Activated CD8-positive, alpha-beta memory T cell treated with anti-CD3 and anti-CD28 coated beads, Interleukin-2, amount 50 U/mL, for 1 hour (primary cell): Measurements from ENCODE around the gene NTF4.
A peak's percentile ranks its signal among the peaks of the same experiment; 100 is the strongest.
"Not testable (repeated sequence)": the region's sequence is repeated elsewhere in the genome, so short reads cannot be mapped to it uniquely, and the experiment has no call there.

Experiments
- DNase-seq: peaks from one replicate; pipeline ENCODE4 v3.0.0-alpha.2; 2020; ENCODE audit errors: extremely low read depth

Gene NTF4

DNA sequence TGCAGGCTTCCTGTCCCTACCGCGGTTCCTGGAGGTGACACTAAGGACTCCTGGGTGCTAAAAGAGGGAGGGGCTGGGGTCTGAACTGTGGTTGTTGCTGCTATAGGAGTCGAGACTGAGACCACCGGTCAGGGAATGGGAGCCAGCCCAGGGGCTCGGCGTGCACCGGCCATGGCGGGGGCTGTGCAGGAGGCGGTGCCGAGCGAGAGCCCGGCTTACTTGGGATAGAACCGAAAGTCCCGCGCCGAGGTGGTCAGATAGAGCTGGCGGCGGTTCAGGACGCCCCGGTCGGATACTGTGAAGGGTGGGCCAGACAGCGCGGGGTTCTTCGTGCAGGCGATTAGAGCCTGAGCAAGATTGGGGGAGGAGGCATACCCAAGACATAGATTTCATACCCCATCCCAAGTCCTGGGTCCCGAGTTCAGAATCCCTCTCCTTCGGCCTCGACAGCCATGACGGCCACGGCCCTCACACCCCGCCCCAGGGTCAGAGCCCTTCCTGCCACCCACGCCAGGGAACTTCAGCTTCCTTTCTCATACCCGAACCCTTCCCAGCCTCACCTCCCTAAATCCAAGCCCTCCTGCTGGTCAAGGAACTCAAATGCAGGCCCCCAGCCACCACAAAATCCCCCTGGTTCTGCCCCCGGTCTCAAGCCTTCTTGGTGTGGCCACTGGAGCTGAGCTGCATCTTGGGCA is 7.6 kb downstream of the NTF4 start:
- DNase-seq = not testable (repeated sequence)

DNA sequence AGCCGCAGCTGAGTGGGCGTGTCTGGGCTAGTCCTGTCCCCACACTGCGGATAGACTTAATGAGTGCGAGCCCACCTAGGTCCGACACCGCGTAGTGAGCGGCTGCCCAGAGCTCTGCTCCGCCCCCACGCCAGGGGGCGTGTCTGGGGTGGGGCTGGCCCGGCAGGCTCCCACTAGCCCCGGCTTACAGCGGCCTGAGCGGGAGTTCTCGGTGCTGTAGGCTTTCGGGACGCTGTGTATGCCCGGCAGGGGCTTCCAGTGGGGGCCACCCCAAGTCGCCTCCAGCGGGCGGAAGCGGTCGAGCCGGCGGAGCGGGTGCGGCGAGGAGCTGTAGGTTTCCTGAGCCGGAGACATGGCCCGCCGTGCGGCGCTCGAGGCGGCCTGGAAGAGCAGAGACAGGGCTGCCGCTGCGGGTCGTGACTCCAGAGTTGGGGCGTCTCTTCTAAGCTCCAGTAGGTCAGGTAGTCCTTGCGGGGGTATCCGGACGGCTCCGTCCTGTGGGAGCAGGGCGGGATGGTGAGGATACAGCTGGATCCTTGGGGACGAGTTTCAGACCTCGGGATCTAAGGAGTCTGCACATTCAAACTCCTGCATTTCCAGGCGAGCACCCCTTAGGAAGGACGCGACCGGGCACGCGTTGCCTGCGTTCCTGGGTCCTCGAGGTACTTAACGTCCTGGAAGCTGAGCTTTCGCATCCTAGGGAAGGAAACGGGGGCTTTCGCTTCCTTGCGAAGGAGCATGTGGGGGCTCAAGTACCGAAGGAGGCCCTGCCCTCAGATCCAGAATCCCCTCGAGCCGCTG is 8.3 kb downstream of the NTF4 start:
- no peak for DNase-seq

DNA sequence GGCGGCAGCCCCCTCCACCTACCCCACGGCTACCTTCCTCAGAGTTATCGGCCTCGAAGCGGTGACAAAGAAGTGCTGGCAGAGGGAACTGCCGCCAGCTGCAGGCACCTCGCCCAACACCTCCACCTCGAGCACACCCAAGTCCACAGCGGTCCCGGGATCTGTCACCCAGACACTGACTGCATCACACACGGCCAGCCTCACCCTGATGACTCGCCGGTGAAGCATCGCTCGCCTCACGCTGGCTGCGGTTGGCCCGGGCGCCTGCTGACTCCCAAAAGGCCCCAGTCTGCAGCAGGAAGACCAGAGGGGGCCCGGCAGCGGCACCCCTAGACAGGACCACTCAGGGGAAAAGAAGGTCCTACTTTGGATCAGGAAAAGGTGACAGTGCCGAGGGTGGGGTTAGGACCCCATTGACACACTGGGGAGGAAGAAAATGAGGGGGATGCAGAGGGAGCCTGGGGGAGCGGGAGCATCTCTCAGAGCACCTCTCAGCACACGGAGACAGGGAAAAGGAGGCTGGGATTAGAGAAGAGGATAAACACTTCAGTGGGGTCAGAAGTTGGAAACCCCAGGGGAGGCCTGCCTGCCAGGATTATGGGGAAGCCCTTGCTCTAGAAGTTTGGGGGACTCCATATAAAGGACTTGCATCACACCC is 14.1 kb downstream of the NTF4 start:
- DNase-seq = not testable (repeated sequence)

DNA sequence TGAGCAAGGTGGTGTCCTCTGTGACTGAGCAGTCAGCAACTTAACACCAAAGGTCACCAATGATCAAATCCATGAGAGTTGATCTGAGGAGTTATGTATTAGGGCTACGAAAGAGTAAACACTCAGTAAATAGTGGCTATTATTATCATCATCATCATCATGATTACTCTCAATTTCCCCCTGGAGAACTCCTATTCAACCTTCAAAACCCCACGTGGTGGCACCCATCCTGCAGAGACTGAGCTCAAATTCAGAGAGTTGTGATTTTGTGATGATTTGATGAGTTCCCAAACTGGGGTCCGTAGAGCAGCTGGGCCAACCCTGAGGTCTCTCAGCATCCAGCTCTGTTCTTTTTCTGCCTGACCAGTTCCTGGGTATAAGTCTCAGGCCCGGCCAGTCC is 14.8 kb downstream of the NTF4 start:
- DNase-seq = not testable (repeated sequence)

DNA sequence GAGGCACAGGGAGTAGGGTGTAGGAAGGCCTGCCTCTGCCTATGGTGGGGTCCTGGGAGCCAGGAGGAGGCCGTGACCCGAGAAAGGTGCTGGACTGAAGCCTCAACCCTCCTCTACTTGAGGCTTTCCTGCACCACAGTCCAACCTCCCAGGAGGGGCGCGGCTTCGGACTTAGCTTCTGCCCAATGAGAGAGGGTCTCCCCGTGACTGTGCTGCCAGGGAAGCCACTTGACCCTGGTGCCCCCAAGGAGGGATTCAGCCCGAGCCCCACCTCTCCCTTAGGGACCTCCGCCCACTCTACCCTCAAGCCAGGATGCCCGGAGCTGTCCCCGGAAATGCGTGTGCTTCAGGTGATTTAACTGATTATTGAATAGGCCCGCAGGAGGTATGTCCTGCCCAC is 15.6 kb downstream of the NTF4 start, which contains the start of gene CGB8:
CGB8 (minus strand) TSS at position 101 of the 400 bp plus-strand sequence. CDS start 372 bp downstream, outside the sequence.
- not testable (repeated sequence) for DNase-seq

DNA sequence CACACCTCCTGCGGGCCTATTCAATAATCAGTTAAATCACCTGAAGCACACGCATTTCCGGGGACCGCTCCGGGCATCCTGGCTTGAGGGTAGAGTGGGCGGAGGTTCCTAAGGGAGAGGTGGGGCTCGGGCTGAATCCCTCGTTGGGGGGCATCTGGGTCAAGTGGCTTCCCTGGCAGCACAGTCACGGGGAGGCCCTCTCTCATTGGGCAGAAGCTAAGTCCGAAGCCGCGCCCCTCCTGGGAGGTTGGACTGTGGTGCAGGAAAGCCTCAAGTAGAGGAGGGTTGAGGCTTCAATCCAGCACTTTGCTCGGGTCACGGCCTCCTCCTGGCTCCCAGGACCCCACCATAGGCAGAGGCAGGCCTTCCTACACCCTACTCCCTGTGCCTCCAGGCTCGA is 21.1 kb downstream of the NTF4 start, which contains the start of gene CGB5:
CGB5 (plus strand) TSS at position 301 of the 400 bp plus-strand sequence. CDS start 362 bp downstream, outside the sequence.
- not testable (repeated sequence) for DNase-seq

DNA sequence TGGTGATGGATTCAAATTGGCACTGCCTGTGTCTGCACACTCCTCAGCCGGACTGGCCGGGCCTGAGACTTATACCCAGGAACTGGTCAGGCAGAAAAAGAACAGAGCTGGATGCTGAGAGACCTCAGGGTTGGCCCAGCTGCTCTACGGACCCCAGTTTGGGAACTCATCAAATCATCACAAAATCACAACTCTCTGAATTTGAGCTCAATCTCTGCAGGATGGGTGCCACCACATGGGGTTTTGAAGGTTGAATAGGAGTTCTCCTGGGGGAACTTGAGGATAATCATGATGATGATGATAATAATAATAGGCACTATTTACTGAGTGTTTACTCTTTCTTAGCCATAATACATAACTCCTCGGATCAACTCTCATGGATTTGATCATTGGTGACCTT is 22.0 kb downstream of the NTF4 start:
- not testable (repeated sequence) for DNase-seq

DNA sequence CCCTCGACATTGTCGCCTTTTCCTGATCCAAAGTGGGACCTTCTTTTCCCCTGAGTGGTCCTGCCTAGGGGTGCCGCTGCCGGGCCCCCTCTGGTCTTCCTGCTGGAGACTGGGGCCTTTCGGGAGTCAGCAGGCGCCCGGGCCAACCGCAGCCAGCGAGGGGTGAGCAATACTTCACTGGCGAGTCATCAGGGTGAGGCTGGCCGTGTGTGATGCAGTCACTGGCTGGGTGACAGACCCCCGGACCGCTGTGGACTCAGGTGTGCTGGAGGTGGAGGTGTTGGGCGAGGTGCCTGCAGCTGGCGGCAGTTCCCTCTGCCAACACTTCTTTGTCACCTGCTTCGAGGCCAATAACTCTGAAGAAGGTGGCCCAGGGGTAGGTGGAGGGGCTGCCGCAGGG is 22.4 kb downstream of the NTF4 start:
- no peak for DNase-seq

DNA sequence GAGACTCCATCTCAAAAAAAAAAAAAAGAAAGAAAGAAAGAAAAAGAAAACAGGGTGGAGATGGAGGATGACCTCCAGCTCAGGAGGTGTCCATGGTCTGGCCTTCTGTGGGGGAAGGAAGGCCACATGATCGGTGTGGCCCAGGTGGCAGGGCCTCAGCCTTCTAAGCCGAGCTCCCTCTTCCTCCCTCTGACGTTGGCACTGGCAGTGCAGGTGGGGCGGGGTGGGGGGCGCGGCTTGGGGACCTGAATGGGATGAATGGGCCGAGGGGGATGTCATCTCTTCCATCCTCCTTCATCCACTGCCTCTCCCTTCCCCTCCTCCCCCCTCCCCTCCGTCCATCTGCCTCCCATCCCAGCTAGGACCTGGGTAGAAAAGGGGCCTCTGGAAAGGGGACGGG is 24.9 kb downstream of the NTF4 start:
- DNase-seq = not testable (repeated sequence)

DNA sequence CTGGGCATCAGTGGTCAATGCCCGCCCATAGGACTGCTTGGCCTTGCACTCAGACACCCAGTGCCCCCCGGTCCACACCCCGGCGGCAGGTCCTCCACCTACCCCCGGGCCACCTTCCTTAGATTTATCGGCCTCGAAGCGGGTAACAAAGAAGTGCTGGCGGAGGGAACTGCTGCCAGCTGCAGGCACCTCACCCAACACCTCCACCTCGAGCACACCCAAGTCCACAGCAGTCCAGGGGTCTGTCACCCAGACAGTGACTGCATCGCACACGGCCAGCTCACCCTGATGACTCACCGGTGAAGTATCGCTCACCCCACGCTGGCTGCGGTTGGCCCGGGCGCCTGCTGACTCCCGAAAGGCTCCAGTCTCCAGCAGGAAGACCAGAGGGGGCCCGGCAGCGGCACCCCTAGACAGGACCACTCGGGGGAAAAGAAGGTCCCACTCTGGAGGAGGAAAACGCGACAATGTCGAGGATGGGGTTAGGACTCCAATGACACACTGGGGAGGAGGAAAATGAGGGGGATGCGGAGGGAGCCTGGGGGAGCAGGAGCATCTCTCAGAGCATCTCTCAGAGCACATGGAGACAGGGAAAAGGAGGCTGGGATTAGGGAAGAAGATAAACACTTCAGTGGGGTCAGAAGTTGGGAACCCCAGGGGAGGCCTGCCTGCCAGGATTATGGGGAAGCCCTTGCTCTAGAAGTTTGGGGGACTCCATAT is 25.9 kb downstream of the NTF4 start:
- not testable (repeated sequence) for DNase-seq

DNA sequence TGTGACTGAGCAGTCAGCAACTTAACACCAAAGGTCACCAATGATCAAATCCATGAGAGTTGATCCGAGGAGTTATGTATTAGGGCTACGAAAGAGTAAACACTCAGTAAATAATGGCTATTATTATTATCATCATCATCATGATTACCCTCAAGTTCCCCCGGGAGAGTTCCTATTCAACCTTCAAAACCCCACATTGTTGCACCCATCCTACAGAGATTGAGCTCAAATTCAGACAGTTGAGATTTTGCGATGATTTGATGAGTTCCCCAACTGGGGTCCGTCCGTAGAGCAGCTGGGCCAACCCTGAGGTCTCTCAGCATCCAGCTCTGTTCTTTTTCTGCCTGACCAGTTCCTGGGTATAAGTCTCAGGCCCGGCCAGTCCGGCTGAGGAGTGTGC is 26.5 kb downstream of the NTF4 start:
- not testable (repeated sequence) for DNase-seq

DNA sequence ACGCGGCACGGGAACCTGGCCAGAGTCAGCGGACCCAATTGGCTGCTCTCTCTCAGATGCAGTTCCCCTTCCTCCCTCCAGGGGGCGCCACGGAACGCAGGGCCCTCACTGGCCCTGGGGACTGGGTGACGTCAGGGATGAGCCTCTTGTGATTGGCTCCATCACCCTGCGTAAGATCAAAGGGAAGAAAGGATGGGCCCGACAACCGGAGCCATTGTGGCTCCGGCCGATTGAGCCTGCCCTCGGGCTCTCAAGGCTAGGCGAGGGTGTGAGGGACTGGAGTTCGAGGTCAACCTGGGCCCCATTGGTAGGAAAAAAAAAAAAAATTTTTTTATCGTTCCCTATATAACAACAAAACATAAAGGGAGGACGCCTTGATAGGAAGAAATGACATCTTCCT is 27.8 kb downstream of the NTF4 start, which contains the start of gene CGB1:
CGB1 (minus strand) TSS at position 81 of the 400 bp plus-strand sequence. CDS start 184 bp downstream, outside the sequence.
- not testable (repeated sequence) for DNase-seq

DNA sequence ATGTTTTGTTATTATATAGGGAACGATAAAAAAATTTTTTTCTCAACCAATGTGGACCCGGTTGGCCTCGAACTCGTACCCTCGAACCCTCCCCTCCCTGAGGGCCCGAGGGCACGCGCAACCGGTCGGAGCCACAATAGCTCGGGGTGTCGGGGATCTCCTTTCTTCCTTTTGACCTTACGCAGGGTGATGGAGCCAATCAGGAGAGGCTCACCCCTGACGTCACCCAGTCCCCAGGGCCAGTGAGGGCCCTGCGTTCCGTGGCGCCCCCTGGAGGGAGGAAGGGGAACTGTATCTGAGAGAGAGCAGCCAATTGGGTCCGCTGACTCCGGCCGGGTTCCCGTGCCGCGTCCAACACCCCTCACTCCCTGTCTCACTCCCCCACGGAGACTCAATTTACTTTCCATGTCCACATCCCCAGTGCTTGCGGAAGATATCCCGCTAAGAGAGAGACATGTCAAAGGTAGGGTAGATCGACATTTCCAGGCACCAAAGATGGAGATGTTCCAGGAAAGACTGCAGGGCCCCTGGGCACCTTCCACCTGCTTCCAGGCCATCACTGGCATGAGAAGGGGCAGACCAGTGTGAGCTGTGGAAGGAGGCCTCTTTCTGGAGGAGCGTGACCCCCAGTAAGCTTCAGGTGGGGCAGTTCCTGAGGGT is 32.8 kb downstream of the NTF4 start, which contains the start of gene CGB2:
CGB2 (plus strand) TSS at position 249 of the 660 bp plus-strand sequence; CDS start at position 455, 206 bp downstream.
- DNase-seq = peak; percentile 20

DNA sequence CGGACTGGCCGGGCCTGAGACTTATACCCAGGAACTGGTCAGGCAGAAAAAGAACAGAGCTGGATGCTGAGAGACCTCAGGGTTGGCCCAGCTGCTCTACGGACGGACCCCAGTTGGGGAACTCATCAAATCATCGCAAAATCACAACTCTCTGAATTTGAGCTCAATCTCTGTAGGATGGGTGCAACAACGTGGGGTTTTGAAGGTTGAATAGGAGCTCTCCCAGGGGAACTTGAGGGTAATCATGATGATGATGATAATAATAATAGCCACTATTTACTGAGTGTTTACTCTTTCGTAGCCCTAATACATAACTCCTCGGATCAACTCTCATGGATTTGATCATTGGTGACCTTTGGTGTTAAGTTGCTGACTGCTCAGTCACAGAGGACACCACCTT is 34.3 kb downstream of the NTF4 start:
- DNase-seq = not testable (repeated sequence)

DNA sequence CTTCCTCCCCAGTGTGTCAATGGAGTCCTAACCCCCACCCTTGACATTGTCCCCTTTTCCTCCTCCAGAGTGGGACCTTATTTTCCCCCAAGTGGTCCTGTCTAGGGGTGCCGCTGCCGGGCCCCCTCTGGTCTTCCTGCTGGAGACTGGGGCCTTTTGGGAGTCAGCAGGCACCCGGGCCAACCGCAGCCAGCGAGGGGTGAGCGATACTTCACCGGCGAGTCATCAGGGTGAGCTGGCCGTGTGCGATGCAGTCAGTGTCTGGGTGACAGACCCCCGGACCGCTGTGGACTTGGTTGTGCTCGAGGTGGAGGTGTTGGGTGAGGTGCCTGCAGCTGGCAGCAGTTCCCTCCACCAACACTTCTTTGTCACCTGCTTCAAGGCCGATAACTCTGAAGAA is 34.9 kb downstream of the NTF4 start:
- not testable (repeated sequence) for DNase-seq

DNA sequence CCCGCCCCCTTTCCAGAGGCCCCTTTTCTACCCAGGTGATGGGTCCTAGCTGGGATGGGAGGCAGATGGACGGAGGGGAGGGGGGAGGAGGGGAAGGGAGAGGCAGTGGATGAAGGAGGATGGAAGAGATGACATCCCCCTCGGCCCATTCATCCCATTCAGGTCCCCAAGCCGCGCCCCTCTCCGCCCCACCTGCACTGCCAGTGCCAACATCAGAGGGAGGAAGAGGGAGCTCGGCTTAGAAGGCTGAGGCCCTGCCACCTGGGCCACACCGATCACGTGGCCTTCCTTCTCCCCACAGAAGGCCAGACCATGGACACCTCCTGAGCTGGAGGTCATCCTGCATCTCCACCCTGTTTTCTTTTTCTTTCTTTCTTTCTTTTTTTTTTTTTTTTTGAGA is 35.9 kb downstream of the NTF4 start:
- DNase-seq = not testable (repeated sequence)

DNA sequence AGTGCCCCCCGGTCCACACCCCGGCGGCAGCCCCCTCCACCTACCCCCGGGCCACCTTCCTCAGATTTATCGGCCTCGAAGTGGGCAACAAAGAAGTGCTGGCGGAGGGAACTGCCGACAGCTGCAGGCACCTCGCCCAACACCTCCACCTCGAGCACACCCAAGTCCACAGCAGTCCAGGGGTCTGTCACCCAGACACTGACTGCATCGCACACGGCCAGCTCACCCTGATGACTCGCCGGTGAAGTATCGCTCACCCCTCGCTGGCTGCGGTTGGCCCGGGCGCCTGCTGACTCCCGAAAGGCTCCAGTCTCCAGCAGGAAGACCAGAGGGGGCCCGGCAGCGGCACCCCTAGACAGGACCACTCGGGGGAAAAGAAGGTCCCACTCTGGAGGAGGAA is 39.0 kb downstream of the NTF4 start:
- not testable (repeated sequence) for DNase-seq

DNA sequence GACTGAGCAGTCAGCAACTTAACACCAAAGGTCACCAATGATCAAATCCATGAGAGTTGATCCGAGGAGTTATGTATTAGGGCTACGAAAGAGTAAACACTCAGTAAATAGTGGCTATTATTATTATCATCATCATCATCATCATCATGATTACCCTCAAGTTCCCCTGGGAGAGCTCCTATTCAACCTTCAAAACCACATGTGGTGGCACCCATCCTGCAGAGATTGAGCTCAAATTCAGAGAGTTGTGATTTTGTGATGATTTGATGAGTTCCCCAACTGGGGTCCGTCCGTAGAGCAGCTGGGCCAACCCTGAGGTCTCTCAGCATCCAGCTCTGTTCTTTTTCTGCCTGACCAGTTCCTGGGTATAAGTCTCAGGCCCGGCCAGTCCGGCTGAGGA is 39.5 kb downstream of the NTF4 start:
- not testable (repeated sequence) for DNase-seq

DNA sequence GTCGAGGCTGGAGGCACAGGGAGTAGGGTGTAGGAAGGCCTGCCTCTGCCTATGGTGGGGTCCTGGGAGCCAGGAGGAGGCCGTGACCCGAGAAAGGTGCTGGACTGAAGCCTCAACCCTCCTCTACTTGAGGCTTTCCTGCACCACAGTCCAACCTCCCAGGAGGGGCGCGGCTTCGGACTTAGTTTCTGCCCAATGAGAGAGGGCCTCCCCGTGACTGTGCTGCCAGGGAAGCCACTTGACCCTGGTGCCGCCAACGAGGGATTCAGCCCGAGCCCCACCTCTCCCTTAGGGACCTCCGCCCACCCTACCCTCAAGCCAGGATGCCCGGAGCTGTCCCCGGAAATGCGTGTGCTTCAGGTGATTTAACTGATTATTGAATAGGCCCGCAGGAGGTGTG is 40.4 kb downstream of the NTF4 start, which contains the start of gene CGB3:
CGB3 (minus strand) TSS at position 101 of the 400 bp plus-strand sequence. CDS start 362 bp downstream, outside the sequence.
- not testable (repeated sequence) for DNase-seq

DNA sequence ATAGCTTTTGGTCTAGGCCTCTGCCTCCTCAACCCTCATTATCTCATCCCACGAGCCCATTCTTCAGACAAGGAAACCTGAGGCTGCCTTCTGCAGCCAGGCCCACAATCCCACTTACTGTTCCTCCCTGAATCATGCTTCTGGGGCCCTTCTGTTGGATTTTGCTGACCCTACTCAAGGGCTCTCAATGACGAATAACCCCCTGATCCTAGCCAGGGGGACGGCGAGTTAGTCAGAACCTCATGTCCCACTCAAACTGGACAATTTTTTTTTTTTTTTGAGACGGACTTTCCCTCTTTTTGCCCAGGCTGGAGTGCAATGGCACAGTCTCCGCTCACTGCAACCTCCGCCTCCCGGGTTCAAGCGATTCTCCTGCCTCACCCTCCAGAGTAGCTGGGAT is 42.5 kb downstream of the NTF4 start:
- no peak for DNase-seq
